HG02623 (cell line): ENCODE results near the gene SRP19.
"Not testable (repeated sequence)": the region's sequence is repeated elsewhere in the genome, so short reads cannot be mapped to it uniquely, and the experiment has no call there.

ENCODE experiments used
- ATAC-seq: cut with Tn5 transposase; IDR thresholded peaks from one replicate; pipeline ENCODE4 v1.9.1; 2021; ENCODE audit warnings: moderate library complexity; ENCODE audit not compliant: unreplicated experiment

SRP19 gene

GRCh38 chr5:112860929-112861637 lies at the start of gene SRP19:
SRP19 (plus strand) TSS chr5:112861287; CDS start chr5:112861377, 90 bp downstream.
- ATAC-seq: peak; percentile 98

GRCh38 chr5:112812549-112812948 lies 48.5 kb upstream of the SRP19 start:
- no peak for ATAC-seq

- no peak for ATAC-seq
Measured at GRCh38 chr5:112820246-112820645, 40.8 kb upstream of the SRP19 start.

GRCh38 chr5:112822456-112822855 lies 38.6 kb upstream of the SRP19 start:
- ATAC-seq: no peak

GRCh38 chr5:112823181-112823580 lies 37.9 kb upstream of the SRP19 start:
- no peak for ATAC-seq

- no peak for ATAC-seq
Measured at GRCh38 chr5:112823656-112824055, 37.4 kb upstream of the SRP19 start.

- no peak for ATAC-seq
Measured at GRCh38 chr5:112824197-112824596, 36.9 kb upstream of the SRP19 start.

- no peak for ATAC-seq
Measured at GRCh38 chr5:112830378-112830777, 30.7 kb upstream of the SRP19 start.

- no peak for ATAC-seq
Measured at GRCh38 chr5:112833971-112834370, 27.1 kb upstream of the SRP19 start.

- no peak for ATAC-seq
Measured at GRCh38 chr5:112844489-112844888, 16.6 kb upstream of the SRP19 start.

- ATAC-seq: no peak
Measured at GRCh38 chr5:112846556-112846955, 14.5 kb upstream of the SRP19 start.

GRCh38 chr5:112847306-112847705 lies 13.8 kb upstream of the SRP19 start:
- ATAC-seq: no peak

- peak; percentile 99 for ATAC-seq
Measured at GRCh38 chr5:112848116-112848811, 12.8 kb upstream of the SRP19 start.

- no peak for ATAC-seq
Measured at GRCh38 chr5:112849912-112850311, 11.2 kb upstream of the SRP19 start.

- ATAC-seq: no peak
Measured at GRCh38 chr5:112854651-112855050, 6.4 kb upstream of the SRP19 start.

- ATAC-seq: no peak
Measured at GRCh38 chr5:112857866-112858265, 3.2 kb upstream of the SRP19 start.

- ATAC-seq: not testable (repeated sequence)
Measured at GRCh38 chr5:112860571-112860928, 537 bp upstream of the SRP19 start.

GRCh38 chr5:112861638-112861985 lies 525 bp downstream of the SRP19 start:
- ATAC-seq: no peak

- ATAC-seq: no peak
Measured at GRCh38 chr5:112862085-112862484, 998 bp downstream of the SRP19 start.

- ATAC-seq: no peak
Measured at GRCh38 chr5:112863549-112863948, 2.5 kb downstream of the SRP19 start.

- no peak for ATAC-seq
Measured at GRCh38 chr5:112865128-112865527, 4.0 kb downstream of the SRP19 start.

- ATAC-seq: no peak
Measured at GRCh38 chr5:112866739-112867138, 5.7 kb downstream of the SRP19 start.

- no peak for ATAC-seq
Measured at GRCh38 chr5:112867411-112867810, 6.3 kb downstream of the SRP19 start.
